ENCODE measurements around the gene TSHZ2. TPM values are rescaled to one million over a fixed set of nuclear protein-coding genes. Genes with fewer than 3 reads are reported as not detected.

The TSHZ2 gene
- total RNA-seq, 1 donor from 2014 or later: 30.4 TPM

- H3K27me3 ChIP-seq: no peaks in the 10 kb centered on the region
- H3K4me3 ChIP-seq: no peak overlapping the region
- H3K4me1 ChIP-seq: no peaks in the 10 kb centered on the region
- TF ChIP-seq POLR2AphosphoS5 (IDR thresholded peaks at IDR 0.05; ENCODE audit: insufficient read depth in 1 of 2, low read depth in 1 of 2) (no peak), POLR2A (IDR thresholded peaks at IDR 0.05) (no peak), CTCF (IDR thresholded peaks at IDR 0.05) (no peak)
- no peak overlapping the region for H3K27ac ChIP-seq
- intact Hi-C loops (cut with DNase I): no loop called here
- H3K9me3 ChIP-seq: no peaks in the 10 kb centered on the region
- no peaks in the 10 kb centered on the region for H3K36me3 ChIP-seq
- no peak for DNase-seq (ENCODE audit: extremely low spot score in 2 of 2)
Observed at GRCh38 chr20:53171065-53171464, 198.9 kb downstream of the TSHZ2 start.

GRCh38 chr20:53174454-53174853 is 202.3 kb downstream of the TSHZ2 start:
- intact Hi-C loops (cut with DNase I): no loop called here
- Histone ChIP-seq H3K36me3 (no peaks in the 10 kb centered on the region), H3K9me3 (no peaks in the 10 kb centered on the region), H3K27ac (no peak overlapping the region), H3K27me3 (no peaks in the 10 kb centered on the region), H3K4me3 (no peak overlapping the region), H3K4me1 (no peaks in the 10 kb centered on the region)
- TF ChIP-seq CTCF (IDR thresholded peaks at IDR 0.05) (no peak), POLR2AphosphoS5 (IDR thresholded peaks at IDR 0.05; ENCODE audit: insufficient read depth in 1 of 2, low read depth in 1 of 2) (no peak), POLR2A (IDR thresholded peaks at IDR 0.05) (no peak)
- DNase-seq (ENCODE audit: extremely low spot score in 2 of 2): peak in 1 of 2 donors; percentile 40

- no peaks in the 10 kb centered on the region for H3K27me3 ChIP-seq
- peak in 1 of 2 donors; percentile 47 for DNase-seq (ENCODE audit: extremely low spot score in 2 of 2)
- intact Hi-C loops (cut with DNase I): no loop called here
Observed at GRCh38 chr20:53175135-53175780, 203.1 kb downstream of the TSHZ2 start.

GRCh38 chr20:53176134-53176533 is 204.0 kb downstream of the TSHZ2 start:
- TF ChIP-seq CTCF (IDR thresholded peaks at IDR 0.05) (no peak), POLR2A (IDR thresholded peaks at IDR 0.05) (no peak), POLR2AphosphoS5 (IDR thresholded peaks at IDR 0.05; ENCODE audit: insufficient read depth in 1 of 2, low read depth in 1 of 2) (no peak)
- no peaks in the 10 kb centered on the region for H3K27me3 ChIP-seq
- no peaks in the 10 kb centered on the region for H3K4me1 ChIP-seq
- no peaks in the 10 kb centered on the region for H3K9me3 ChIP-seq
- DNase-seq (ENCODE audit: extremely low spot score in 2 of 2): peak in 1 of 2 donors; percentile 58
- no peaks in the 10 kb centered on the region for H3K36me3 ChIP-seq
- intact Hi-C loops (cut with DNase I): no loop called here
- no peak overlapping the region for H3K27ac ChIP-seq
- no peak overlapping the region for H3K4me3 ChIP-seq

More at GRCh38 chr20:53175135-53175780, 203.1 kb downstream of the TSHZ2 start:
- no peaks in the 10 kb centered on the region for H3K4me1 ChIP-seq
- no peaks in the 10 kb centered on the region for H3K9me3 ChIP-seq
- H3K36me3 ChIP-seq: no peaks in the 10 kb centered on the region
- no peak for TF ChIP-seq POLR2AphosphoS5 (IDR thresholded peaks at IDR 0.05; ENCODE audit: insufficient read depth in 1 of 2, low read depth in 1 of 2)
- no peak for TF ChIP-seq POLR2A (IDR thresholded peaks at IDR 0.05)
- TF ChIP-seq CTCF (IDR thresholded peaks at IDR 0.05): no peak
- no peak overlapping the region for H3K27ac ChIP-seq
- H3K4me3 ChIP-seq: no peak overlapping the region

GRCh38 chr20:53177687-53178086 is 205.5 kb downstream of the TSHZ2 start:
- H3K4me1 ChIP-seq: no peaks in the 10 kb centered on the region
- intact Hi-C loops (cut with DNase I): no loop called here
- no peak overlapping the region for H3K4me3 ChIP-seq
- H3K27me3 ChIP-seq: no peaks in the 10 kb centered on the region
- H3K9me3 ChIP-seq: no peaks in the 10 kb centered on the region
- H3K36me3 ChIP-seq: no peaks in the 10 kb centered on the region
- no peak overlapping the region for H3K27ac ChIP-seq
- TF ChIP-seq CTCF (IDR thresholded peaks at IDR 0.05): no peak
- no peak for TF ChIP-seq POLR2AphosphoS5 (IDR thresholded peaks at IDR 0.05; ENCODE audit: insufficient read depth in 1 of 2, low read depth in 1 of 2)
- TF ChIP-seq POLR2A (IDR thresholded peaks at IDR 0.05): no peak
- no peak for DNase-seq (ENCODE audit: extremely low spot score in 2 of 2)

Measured in vagina (tissue), 2 donors.